ENCODE data around the gene ODF2. TPM values are rescaled to one million over a fixed set of nuclear protein-coding genes. Genes with fewer than 3 reads are reported as not detected.
A peak's percentile ranks its signal among the peaks of the same experiment; 100 is the strongest.
"Not testable (repeated sequence)": the region's sequence is repeated elsewhere in the genome, so short reads cannot be mapped to it uniquely, and the experiment has no call there.

ODF2 gene
- total RNA-seq, 2 donors from 2014 or later: 27.0 to 65.8 TPM

GRCh38 chr9:128495804-128496417, 40.1 kb downstream of the ODF2 start:
- H3K4me1 ChIP-seq (replicated peaks): no peaks in the 10 kb centered on the region
- H3K9me3 ChIP-seq: no peaks in the 10 kb centered on the region
- TF ChIP-seq CTCF (IDR thresholded peaks at IDR 0.05): no peak
- no peak for TF ChIP-seq POLR2A (IDR thresholded peaks at IDR 0.05)
- no peak for TF ChIP-seq POLR2AphosphoS5 (IDR thresholded peaks at IDR 0.05)
- no peak overlapping the region for H3K4me3 ChIP-seq
- no peak overlapping the region for H3K27ac ChIP-seq
- intact Hi-C loops (cut with DNase I): no loop called here
- no peak for DNase-seq (ENCODE audit: low spot score)
- no peaks in the 10 kb centered on the region for H3K27me3 ChIP-seq (replicated peaks; ENCODE audit: insufficient read depth)
- H3K36me3 ChIP-seq: peaks cover 0 to 8% of the 10 kb centered on the region in 2 donors
- 70% methylated on average over 6 of the region's 6 CpGs for WGBS

- Histone ChIP-seq H3K27me3 (replicated peaks; ENCODE audit: insufficient read depth) (no peaks in the 10 kb centered on the region), H3K36me3 (peaks cover 0 to 8% of the 10 kb centered on the region in 2 donors), H3K4me1 (replicated peaks) (no peaks in the 10 kb centered on the region), H3K4me3 (no peak overlapping the region), H3K27ac (no peak overlapping the region), H3K9me3 (no peaks in the 10 kb centered on the region)
- TF ChIP-seq POLR2A (IDR thresholded peaks at IDR 0.05) (no peak), POLR2AphosphoS5 (IDR thresholded peaks at IDR 0.05) (no peak), CTCF (IDR thresholded peaks at IDR 0.05) (no peak)
- intact Hi-C loops (cut with DNase I): no loop called here
- 80% methylated on average over 11 of the region's 11 CpGs for WGBS
- DNase-seq (ENCODE audit: low spot score): no peak
Observed at GRCh38 chr9:128497824-128498610, 42.2 kb downstream of the ODF2 start.

DNA sequence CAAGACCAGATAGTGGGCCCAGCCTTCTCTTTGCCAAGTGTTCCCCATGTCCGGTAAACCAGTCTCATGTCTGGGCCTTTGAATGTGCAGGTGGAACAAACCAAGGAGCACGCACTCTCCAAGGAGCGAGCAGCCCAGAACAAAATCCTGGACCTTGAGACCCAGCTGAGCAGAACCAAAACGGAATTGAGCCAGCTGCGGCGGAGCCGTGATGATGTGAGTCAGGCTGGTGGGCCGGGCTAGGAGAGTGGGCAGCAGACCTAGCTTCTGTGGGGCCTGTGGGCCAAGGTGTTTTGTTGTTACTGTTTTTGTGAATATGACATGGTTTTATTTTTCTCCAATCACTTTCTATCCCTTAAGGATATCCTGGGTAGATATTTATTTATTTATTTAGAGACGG, 43.1 kb downstream of the ODF2 start:
- no peak for DNase-seq (ENCODE audit: low spot score)
- Histone ChIP-seq H3K27ac (no peak overlapping the region), H3K4me1 (replicated peaks) (no peaks in the 10 kb centered on the region), H3K4me3 (no peak overlapping the region), H3K9me3 (no peaks in the 10 kb centered on the region), H3K36me3 (peaks cover 0 to 8% of the 10 kb centered on the region in 2 donors), H3K27me3 (replicated peaks; ENCODE audit: insufficient read depth) (no peaks in the 10 kb centered on the region)
- WGBS: 96% methylated on average over 9 of the region's 9 CpGs
- no peak for TF ChIP-seq POLR2A (IDR thresholded peaks at IDR 0.05)
- no peak for TF ChIP-seq POLR2AphosphoS5 (IDR thresholded peaks at IDR 0.05)
- intact Hi-C loops (cut with DNase I): no loop called here

GRCh38 chr9:128499920-128500319, 44.1 kb downstream of the ODF2 start:
- TF ChIP-seq CTCF (IDR thresholded peaks at IDR 0.05) (no peak), POLR2AphosphoS5 (IDR thresholded peaks at IDR 0.05) (no peak), POLR2A (IDR thresholded peaks at IDR 0.05) (no peak)
- DNase-seq (ENCODE audit: low spot score): no peak
- Histone ChIP-seq H3K4me1 (replicated peaks) (no peaks in the 10 kb centered on the region), H3K9me3 (no peaks in the 10 kb centered on the region), H3K27ac (no peak overlapping the region), H3K27me3 (replicated peaks; ENCODE audit: insufficient read depth) (no peaks in the 10 kb centered on the region), H3K4me3 (no peak overlapping the region), H3K36me3 (peaks cover 0 to 8% of the 10 kb centered on the region in 2 donors)
- WGBS: 92% methylated on average over 15 of the region's 15 CpGs
- intact Hi-C loops (cut with DNase I): no loop called here

- DNase-seq (ENCODE audit: low spot score): peak; percentile 9
- H3K4me1 ChIP-seq (replicated peaks); H3K4me3 ChIP-seq; intact Hi-C loops (cut with DNase I); H3K9me3 ChIP-seq; H3K36me3 ChIP-seq; H3K27me3 ChIP-seq (replicated peaks; ENCODE audit: insufficient read depth): not testable (repeated sequence)
- peak overlapping the region in 1 of 2 donors; percentile 83 for H3K27ac ChIP-seq
- TF ChIP-seq POLR2AphosphoS5 (IDR thresholded peaks at IDR 0.05): peak; percentile 38
- 32% methylated on average over 14 of the region's 14 CpGs for WGBS
Observed at GRCh38 chr9:128503415-128503825, 47.6 kb downstream of the ODF2 start.
